MM.1S (cell line): ENCODE measurements around the gene NFU1.

ENCODE experiments used
- DNase-seq: peaks from one replicate; pipeline ENCODE4 v3.0.0-alpha.2; 2015
- H2AFZ ChIP-seq: fragments of 300-600 bp; sonication (generic); 2 replicates; pipeline ENCODE4 v1.6.0; 2016; ENCODE audit warnings: antibody characterized with exemption, low read length
- H3F3A ChIP-seq: fragments of 300-600 bp; sonication (generic); 2 replicates; pipeline ENCODE4 v1.6.1; 2016; ENCODE audit warnings: mild to moderate bottlenecking, antibody characterized with exemption, low read length, moderate library complexity, mixed read lengths; ENCODE audit not compliant: insufficient read depth
- H3K27ac ChIP-seq: fragments of 300-600 bp; sonication (generic); 2 replicates; pipeline ENCODE4 v1.5.1; 2016; ENCODE audit warnings: mild to moderate bottlenecking, low read length
- H3K27me3 ChIP-seq: fragments of 300-600 bp; sonication (generic); replicated peaks from 2 replicates; pipeline ENCODE4 v1.6.0; 2016; ENCODE audit warnings: low read length; ENCODE audit not compliant: insufficient read depth
- H3K36me3 ChIP-seq: fragments of 300-600 bp; sonication (generic); replicated peaks from 2 replicates; pipeline ENCODE4 v1.6.1; 2016; ENCODE audit warnings: mild to moderate bottlenecking, low read length, mixed read lengths; ENCODE audit not compliant: insufficient read depth
- H3K4me1 ChIP-seq: fragments of 300-600 bp; sonication (generic); 2 replicates; pipeline ENCODE4 v1.6.1; 2016; ENCODE audit warnings: low read length, mixed read lengths
- H3K4me2 ChIP-seq: fragments of 300-600 bp; sonication (generic); 2 replicates; pipeline ENCODE4 v1.6.0; 2016; ENCODE audit warnings: low read depth, low read length
- H3K4me3 ChIP-seq: fragments of 300-600 bp; sonication (generic); 2 replicates; pipeline ENCODE4 v1.5.1; 2016; ENCODE audit warnings: low read length, mixed read lengths
- H3K79me2 ChIP-seq: fragments of 300-600 bp; sonication (generic); 2 replicates; pipeline ENCODE4 v1.6.1; 2016; ENCODE audit warnings: mixed run types, low read length, mixed read lengths
- H3K9ac ChIP-seq: fragments of 300-600 bp; sonication (generic); 2 replicates; pipeline ENCODE4 v1.6.1; 2016; ENCODE audit warnings: low read length, mixed read lengths
- H3K9me2 ChIP-seq: fragments of 300-600 bp; sonication (generic); replicated peaks from 2 replicates; pipeline ENCODE4 v1.6.1; 2016; ENCODE audit warnings: mild to moderate bottlenecking, low read length, mixed read lengths; ENCODE audit not compliant: insufficient read depth
- H3K9me3 ChIP-seq: fragments of 300-600 bp; sonication (generic); replicated peaks from 2 replicates; pipeline ENCODE4 v1.6.1; 2016; ENCODE audit warnings: mild to moderate bottlenecking, low read length, mixed read lengths; ENCODE audit not compliant: insufficient read depth
- H4K20me1 ChIP-seq: fragments of 300-600 bp; sonication (generic); 2 replicates; pipeline ENCODE4 v1.6.1; 2016; ENCODE audit warnings: mild to moderate bottlenecking, low read length, moderate library complexity, mixed read lengths; ENCODE audit not compliant: insufficient read depth
- CTCF ChIP-seq: fragments of 300-600 bp; sonication (generic); IDR thresholded peaks from 2 replicates; pipeline ENCODE4 v1.5.1; 2016; ENCODE audit warnings: antibody characterized with exemption, low read length, mixed read lengths
- EZH2 ChIP-seq: fragments of 300-600 bp; sonication (generic); optimal IDR thresholded peaks from 2 replicates; pipeline ENCODE3; 2017; ENCODE audit warnings: low read depth, mild to moderate bottlenecking, antibody characterized with exemption, low read length, mixed read lengths
- EZH2phosphoT487 ChIP-seq: fragments of 300-600 bp; sonication (generic); IDR thresholded peaks from 2 replicates; pipeline ENCODE4 v1.6.1; 2018; ENCODE audit warnings: antibody characterized with exemption, low read length

NFU1 gene

GRCh38 chr2:69376403-69376802, 60.8 kb downstream of the NFU1 start:
- Histone ChIP-seq H3K9ac (no peak overlapping the region), H3K79me2 (peaks cover 91% of the 10 kb centered on the region), H4K20me1 (peaks cover 21% of the 10 kb centered on the region), H3K27me3 (no peaks in the 10 kb centered on the region), H3K27ac (no peak overlapping the region), H2AFZ (no peak overlapping the region), H3K9me3 (no peaks in the 10 kb centered on the region), H3K4me3 (no peak overlapping the region), H3K36me3 (0 out of 2 replicates have a peak, but pooled peaks cover 8% of the 10 kb centered on the region), H3F3A (peaks cover 10% of the 10 kb centered on the region; the same call in 1 of the 2 replicates), H3K4me1 (peaks cover 5% of the 10 kb centered on the region), H3K9me2 (no peaks in the 10 kb centered on the region), H3K4me2 (no peak overlapping the region)
- DNase-seq, result no peak
- TF ChIP-seq EZH2 (no peak), CTCF (no peak), EZH2phosphoT487 (no peak)

- TF ChIP-seq EZH2 (no peak), CTCF (peak; percentile 79)
- Histone ChIP-seq H3K27ac (no peak overlapping the region), H4K20me1 (peaks cover 21% of the 10 kb centered on the region), H3K4me2 (no peak overlapping the region), H3K9me2 (no peaks in the 10 kb centered on the region), H2AFZ (no peak overlapping the region), H3K9ac (no peak overlapping the region), H3K9me3 (no peaks in the 10 kb centered on the region), H3K27me3 (no peaks in the 10 kb centered on the region), H3K4me3 (no peak overlapping the region), H3F3A (peaks cover 10% of the 10 kb centered on the region; the same call in 1 of the 2 replicates), H3K4me1 (peaks cover 5% of the 10 kb centered on the region), H3K36me3 (0 out of 2 replicates have a peak, but pooled peaks cover 8% of the 10 kb centered on the region), H3K79me2 (peaks cover 85% of the 10 kb centered on the region)
- peak; percentile 59 for DNase-seq
Observed at GRCh38 chr2:69375494-69376353, 61.5 kb downstream of the NFU1 start.

- peaks cover 16% of the 10 kb centered on the region; the same call in 1 of the 2 replicates for H4K20me1 ChIP-seq
- H3K79me2 ChIP-seq, result peaks cover 55% of the 10 kb centered on the region
- no peaks in the 10 kb centered on the region for H3K27me3 ChIP-seq
- peaks cover 5% of the 10 kb centered on the region for H3K4me1 ChIP-seq
- peaks cover 10% of the 10 kb centered on the region; the same call in 1 of the 2 replicates for H3F3A ChIP-seq
- peak overlapping the region; percentile 18; the same call in 1 of the 2 replicates for H3K27ac ChIP-seq
- H2AFZ ChIP-seq, result no peak overlapping the region
- no peak overlapping the region for H3K9ac ChIP-seq
- H3K9me3 ChIP-seq, result no peaks in the 10 kb centered on the region
- TF ChIP-seq CTCF (no peak), EZH2phosphoT487 (no peak), EZH2 (no peak)
- H3K9me2 ChIP-seq, result no peaks in the 10 kb centered on the region
- peak; percentile 11 for DNase-seq
- no peak overlapping the region for H3K4me3 ChIP-seq
- H3K4me2 ChIP-seq, result no peak overlapping the region
- peaks cover 24% of the 10 kb centered on the region for H3K36me3 ChIP-seq
Observed at GRCh38 chr2:69372767-69373166, 64.5 kb downstream of the NFU1 start.
